Heart left ventricle (tissue), 16 donors: ENCODE results near the gene TSPO2. TPM values are rescaled to one million over a fixed set of nuclear protein-coding genes. Genes with fewer than 3 reads are reported as not detected.

Experiments used
- ATAC-seq, 4 donors: fragments of 200-7000 bp; cut with Tn5 transposase; one replicate each; pipeline ENCODE4 v1.9.1; 2020 to 2022; ENCODE audit warnings: moderate library complexity in 4 of 4, mild to moderate bottlenecking in 3 of 4, moderate number of reproducible peaks in 1 of 4
- DNase-seq, 5 donors: peaks; one replicate each; pipeline ENCODE4 v3.0.0-alpha.2; 2020
- H3K27ac ChIP-seq, 12 donors: fragments of 200-600 bp; sonication (generic) in 4 of 12; one replicate each; pipeline versions ENCODE4 v1.5.0 to v1.8.0; 2016 to 2022; ENCODE audit warnings: mild to moderate bottlenecking in 2 of 12
- H3K27me3 ChIP-seq, 9 donors: fragments of 200-600 bp; sonication (generic) in 2 of 9; one replicate each; pipeline versions ENCODE4 v1.5.1 to v1.8.0; 2016 to 2022; ENCODE audit warnings: mild to moderate bottlenecking in 3 of 9
- H3K36me3 ChIP-seq, 9 donors: fragments of 200-600 bp; sonication (generic) in 2 of 9; one replicate each; pipeline versions ENCODE4 v1.5.0 to v1.8.0; 2018 to 2022; ENCODE audit warnings: mild to moderate bottlenecking in 2 of 9
- H3K4me1 ChIP-seq, 12 donors: fragments of 200-600 bp; sonication (generic) in 4 of 12; one replicate each; pipeline versions ENCODE4 v1.5.0 to v1.8.0; 2016 to 2022; ENCODE audit warnings: mild to moderate bottlenecking in 3 of 12
- H3K4me3 ChIP-seq, 12 donors: fragments of 200-600 bp; sonication (generic) in 4 of 12; one replicate each; pipeline versions ENCODE4 v1.5.0 to v1.8.0; 2017 to 2022; ENCODE audit warnings: mild to moderate bottlenecking in 9 of 12, moderate library complexity in 4 of 12
- H3K9me3 ChIP-seq, 12 donors: fragments of 200-600 bp; sonication (generic) in 4 of 12; one replicate each; pipeline versions ENCODE4 v1.5.0 to v1.8.0; 2016 to 2022; ENCODE audit warnings: mild to moderate bottlenecking in 1 of 12
- CTCF ChIP-seq, 12 donors: fragments of 200-600 bp; sonication (generic) in 4 of 12; IDR thresholded peaks; one replicate each; pipeline versions ENCODE4 v1.5.0 to v1.8.0; 2018 to 2022; ENCODE audit warnings: antibody characterized with exemption in 12 of 12, mild to moderate bottlenecking in 5 of 12
- POLR2A ChIP-seq, 2 donors: fragments of 450-650 bp; IDR thresholded peaks; one replicate each; pipeline ENCODE4 v1.6.1; 2017; ENCODE audit warnings: antibody characterized with exemption in 2 of 2, mild to moderate bottlenecking in 2 of 2, moderate library complexity in 2 of 2
- WGBS, 4 donors: extraction: QIAGEN DNeasy Blood & Tissue Kit in 2 of 4; methylation state at CpG; one replicate each; pipeline versions ENCODE4 v1.1.5 to v1.1.7; 2013 to 2018; 5-methylcytosine and 5-hydroxymethylcytosine counted together
- intact Hi-C, 10 donors: fragments of 100-400 bp; cut with DNase I; formaldehyde crosslinking; loops; one replicate each; pipeline versions ENCODE4 v1.11.1 to v1.14.2; 2022
- polyA plus RNA-seq, 2 donors: library from polyadenylated mRNA; stranded (reverse); fragments of 200-250 nt; gene quantifications; one replicate each; pipeline ENCODE4 v1.2.3, GENCODE V29; 2013
- total RNA-seq, 9 donors: library from RNA; depleted of rRNA in 2 of 9; stranded (reverse); fragments of >200 nt in 2 of 9; fragmentation: NEBNext Ultra II Directional in 3 of 9; extraction: Animal tissue kit (Norgen Biotek cat#: 25700) in 3 of 9; gene quantifications; one replicate each; pipeline versions ENCODE4 v1.1.0 to v1.2.4, GENCODE V29; 2016 to 2023
- donor health status: ischemic (EF 13 %, LVEDD 7.1; RV severe dilation, severe dysfunction).
- donor health status: healthy with polysubstance abuse.
- donor health status: DM: no; HTN: yes; CAD: no.
- donor health status: DM: no; HTN: no; CAD: no.
- donor health status: ischemic (EF 25% LVEDD 6.9; RV normal size, moderate dysfunction).
- donor health status: ischemic (EF 25% LVEDD 5.7; RV mildly dilated, moderate dysfunction).
- donor health status: healthy.
- donor health status: DM: yes; HTN: yes; CAD: no.
- donor health status: ischemic (EF 35%, LVEDD 5.7; RV mildly dilated, moderate dysfunction).
- donor health status: nonischemic (EF 11% LVEDD 7.7; RV severe dilation, severe dysfunction).
- donor health status: DM: yes; HTN: yes; CAD: no.
- donor health status: PGD.
- donor health status: ischemic (EF 29% LVEDD 5.4; RV normal size, mild dysfunction).
- donor health status: nonischemic (EF 23%, LVEDD 6.1; RV moderate dilation, normal function).

Gene TSPO2
- total and polyA plus RNA-seq, 11 donors: not detected

DNA sequence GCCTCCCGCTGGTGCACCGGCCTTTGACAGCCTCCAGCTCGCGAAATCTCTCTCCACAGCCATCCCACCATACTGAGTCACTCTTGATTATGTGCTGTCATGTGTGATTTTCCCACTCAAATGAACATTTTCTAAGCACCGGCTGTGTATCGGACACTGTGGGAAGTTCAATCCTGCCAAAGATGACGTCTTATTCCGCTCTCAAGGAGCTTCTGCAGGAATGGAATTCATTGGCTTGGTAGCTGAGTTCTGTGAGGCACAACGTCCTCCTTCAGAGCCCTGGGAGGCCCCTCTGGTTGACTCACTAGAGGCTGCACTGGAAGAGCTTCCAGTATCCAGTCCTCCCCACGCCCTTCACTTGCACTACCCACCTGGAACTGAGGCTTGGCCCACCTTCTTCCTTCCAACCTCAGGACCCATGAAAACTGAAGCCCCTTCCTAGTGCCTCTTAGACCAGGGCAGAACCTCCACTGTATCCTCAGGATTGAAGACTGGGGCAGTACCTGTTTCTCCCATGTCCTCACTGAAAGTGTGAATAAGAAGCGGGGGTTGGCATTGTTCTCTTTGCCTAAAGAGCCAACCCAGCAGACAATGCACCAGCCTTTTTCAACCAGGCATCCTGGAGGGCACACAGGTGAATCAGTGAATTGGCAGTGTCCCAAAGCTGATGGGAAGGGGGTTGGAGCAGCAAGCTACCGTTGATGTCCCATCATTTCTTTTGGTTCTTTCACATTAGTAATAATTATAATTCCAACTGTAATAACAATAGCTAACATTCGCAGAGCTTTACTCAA is 5.0 kb upstream of the TSPO2 start:
- DNase-seq (no peak), ATAC-seq (peak in 1 of 4 donors; percentile 38)
- Histone ChIP-seq H3K27me3 (no peaks in the 10 kb centered on the region), H3K9me3 (no peaks in the 10 kb centered on the region), H3K27ac (no peak overlapping the region), H3K4me3 (no peak overlapping the region), H3K36me3 (no peaks in the 10 kb centered on the region), H3K4me1 (peaks cover 0 to 7% (median 0%) of the 10 kb centered on the region in 12 donors)
- TF ChIP-seq POLR2A (IDR thresholded peaks at IDR 0.05) (no peak), CTCF (IDR thresholded peaks at IDR 0.05) (no peak)
- WGBS, 4 donors: 80 to 83% (median 82%) methylated on average over 13 of the region's 13 CpGs
- intact Hi-C loops: loop anchor here in 2 of 10 donors (10.0 kb wide), 2 partner anchors 1673 to 1683 kb away; no protein-coding TSS in a partner anchor

DNA sequence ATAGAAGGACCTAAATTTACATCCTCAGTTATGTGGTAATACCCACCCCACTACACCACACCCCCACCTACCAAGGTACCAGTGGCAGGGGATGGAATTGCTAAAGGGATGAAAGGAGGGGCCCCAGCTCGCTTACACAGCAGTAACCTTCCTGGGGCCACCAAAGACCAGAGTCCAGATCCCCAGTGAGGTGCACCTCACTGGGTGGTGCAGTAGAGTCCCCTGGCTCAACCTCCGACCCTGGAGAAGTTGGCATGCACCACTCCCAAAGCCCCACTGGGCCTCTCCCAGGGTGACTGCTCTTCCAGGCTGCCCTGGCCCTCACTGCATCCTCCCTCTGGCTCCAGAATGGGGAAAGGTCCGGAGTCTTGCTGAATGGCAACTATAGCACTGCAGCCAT is 4.1 kb upstream of the TSPO2 start:
- no peak overlapping the region for H3K27ac ChIP-seq
- 85 to 94% (median 92%) methylated on average over 3 of the region's 3 CpGs for WGBS, 4 donors

DNA sequence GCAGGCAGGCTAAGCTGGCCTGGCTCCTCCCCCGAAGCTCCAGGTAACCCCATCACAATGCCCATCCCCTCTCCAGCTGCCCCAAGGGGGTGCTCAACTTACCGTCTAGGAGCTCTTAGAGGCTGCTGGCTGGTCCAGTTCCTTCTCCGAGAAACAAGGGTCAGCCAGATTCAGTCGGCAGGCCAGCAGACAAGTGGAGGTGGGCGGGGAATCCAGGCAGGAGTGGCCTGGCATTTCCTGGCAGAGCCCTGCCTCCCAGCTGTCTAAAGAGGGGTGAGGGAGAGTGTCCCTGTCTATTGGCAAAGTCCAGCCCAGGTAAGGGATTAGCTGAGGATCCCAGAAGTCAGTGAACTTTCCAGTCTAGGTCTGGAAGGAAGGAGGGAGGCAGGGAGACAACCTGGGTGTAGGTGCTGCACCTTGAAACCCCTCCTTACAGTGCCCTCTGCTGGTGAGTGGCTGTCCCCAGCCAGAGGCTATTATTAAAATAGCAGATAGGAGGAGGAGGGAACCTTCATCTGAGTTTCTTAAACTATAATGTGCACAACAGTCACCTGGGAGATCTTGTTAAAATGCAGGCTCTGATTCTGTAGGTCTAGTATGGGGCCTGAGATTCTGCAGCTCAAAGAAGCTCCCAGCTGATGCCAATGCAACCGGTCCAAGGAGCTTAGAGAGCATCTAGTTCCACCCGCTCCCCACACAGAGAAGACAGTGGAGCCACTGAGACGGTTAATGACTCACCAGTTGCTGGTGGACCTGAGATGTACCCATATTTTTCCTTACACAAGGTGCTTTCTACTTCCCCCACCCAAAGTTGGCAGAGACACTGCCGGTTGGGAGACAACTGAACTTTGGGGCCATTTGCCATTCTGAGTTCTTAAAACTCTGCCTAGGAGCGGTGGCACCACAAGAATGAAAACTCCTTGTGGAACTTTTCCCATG is 2.9 kb upstream of the TSPO2 start, which contains the start of gene UNC5CL:
TSS of gene UNC5CL (minus strand) at position 162 of the 939 bp plus-strand sequence. CDS start 4,147 bp downstream, outside the sequence.
- DNase-seq: no peak
- TF ChIP-seq CTCF (IDR thresholded peaks at IDR 0.05) (peak; percentile 52 to 71 (median 60)), POLR2A (IDR thresholded peaks at IDR 0.05) (no peak)
- intact Hi-C loops: loop anchor here in 2 of 10 donors (10.0 kb wide), 2 partner anchors 1675 to 1685 kb away; no protein-coding TSS in a partner anchor
- WGBS, 4 donors: 67 to 69% (median 68%) methylated on average over 10 of the region's 10 CpGs
- no peaks in the 10 kb centered on the region for H3K9me3 ChIP-seq
- no peaks in the 10 kb centered on the region for H3K27me3 ChIP-seq
- H3K36me3 ChIP-seq: no peaks in the 10 kb centered on the region
- ATAC-seq: peak in 3 of 4 donors; percentile 48 to 64 (median 53)
- H3K4me3 ChIP-seq: no peak within 1 kb of the TSS
- peaks cover 0 to 7% (median 0%) of the 10 kb centered on the region in 12 donors for H3K4me1 ChIP-seq
- H3K27ac ChIP-seq: no peak within 1 kb of the TSS

More for the DNA sequence above, 4.1 kb upstream of the TSPO2 start:
- no peaks in the 10 kb centered on the region for H3K36me3 ChIP-seq
- peaks cover 0 to 7% (median 0%) of the 10 kb centered on the region in 12 donors for H3K4me1 ChIP-seq
- TF ChIP-seq POLR2A (IDR thresholded peaks at IDR 0.05) (no peak), CTCF (IDR thresholded peaks at IDR 0.05) (no peak)
- no peak for DNase-seq
- no peaks in the 10 kb centered on the region for H3K27me3 ChIP-seq
- intact Hi-C loops: loop anchor here in 2 of 10 donors (10.0 kb wide), 2 partner anchors 1673 to 1683 kb away; no protein-coding TSS in a partner anchor
- no peaks in the 10 kb centered on the region for H3K9me3 ChIP-seq
- no peak overlapping the region for H3K4me3 ChIP-seq
- peak in 1 of 4 donors; percentile 18 for ATAC-seq
